ENCODE measurements around the gene ACRBP.

DNA sequence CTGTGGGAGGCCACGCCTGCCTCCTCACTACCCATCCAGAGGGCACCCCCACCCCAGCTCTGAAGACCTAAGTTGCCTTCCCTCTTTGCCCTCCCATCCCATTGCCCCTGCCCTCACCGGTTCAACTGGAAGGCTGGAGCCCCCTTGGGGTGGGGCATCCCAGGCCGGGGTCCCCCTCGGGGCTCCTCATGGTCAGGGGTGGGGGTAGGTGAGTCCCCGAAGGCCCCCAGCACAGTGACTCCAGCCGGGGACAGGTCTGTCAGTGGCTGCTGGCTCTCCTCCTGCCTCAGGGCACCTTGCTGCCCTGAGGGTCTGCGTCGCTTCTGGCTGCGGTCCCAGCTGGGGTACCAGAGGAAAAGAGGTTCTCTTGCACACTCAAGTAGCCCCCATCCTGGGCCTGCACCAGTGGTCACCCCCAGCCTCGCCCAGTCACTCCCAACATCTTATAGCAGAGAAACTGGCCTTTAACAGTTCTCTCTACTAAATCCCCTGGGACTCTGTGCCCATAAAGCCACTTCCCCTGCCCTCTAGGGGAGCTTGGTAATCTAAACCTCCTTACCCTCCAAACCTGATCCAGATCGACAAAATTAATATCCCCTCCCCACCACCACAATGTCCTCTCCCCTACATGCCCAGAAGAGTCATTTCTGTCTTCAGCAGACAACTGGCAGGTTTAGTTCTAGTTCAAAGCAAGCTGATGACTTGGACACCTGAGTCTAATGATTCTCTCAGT is 48.2 kb upstream of the ACRBP start:
- TF ChIP-seq POLR2AphosphoS5 (IDR thresholded peaks at IDR 0.05; ENCODE audit: borderline replicate concordance, low read depth, low read length) (no peak), EZH2 (IDR thresholded peaks at IDR 0.05) (no peak)
